Muscle of arm (tissue), 14 donors: Measurements from ENCODE around the gene FBH1. TPM values are rescaled to one million over a fixed set of nuclear protein-coding genes. Genes with fewer than 3 reads are reported as not detected.
"Not testable (repeated sequence)": the region's sequence is repeated elsewhere in the genome, so short reads cannot be mapped to it uniquely, and the experiment has no call there.

Experiments
- DNase-seq: peaks from one replicate; pipeline ENCODE4 v3.0.0-alpha.2; 2013
- long read RNA-seq, 11 donors: transcript quantifications; one replicate each; lab custom pipeline, GENCODE V29; 2026
- polyA plus RNA-seq, 12 donors: library from polyadenylated mRNA; unstranded; fragments of 120-200 nt; gene quantifications; one replicate each; pipeline ENCODE4 v1.2.1, GENCODE V29; 2013; ENCODE audit not compliant: insufficient read length in 12 of 12

FBH1 gene
- polyA plus RNA-seq, result 10 to 100 TPM in 11 of 12 donors, not detected in 1; 37.5 to 69.3 (median 49.0) TPM
- long read RNA-seq, donor 1, partial matches to known transcripts, result 28 of 29 reads
- long read RNA-seq, donor 1, other reads (novel, unspliced or antisense), result 0 of 29 reads
- long read RNA-seq, donor 2, partial matches to known transcripts, result 12 of 13 reads
- long read RNA-seq, donor 2, other reads (novel, unspliced or antisense), result 0 of 13 reads
- long read RNA-seq, donor 3, partial matches to known transcripts, result 5 of 7 reads
- long read RNA-seq, donor 3, other reads (novel, unspliced or antisense), result 0 of 7 reads
- long read RNA-seq, donor 4, partial matches to known transcripts, result 7 of 7 reads
- long read RNA-seq, donor 4, other reads (novel, unspliced or antisense), result 0 of 7 reads
- long read RNA-seq, donor 5, result 0 reads
- long read RNA-seq, donor 6, partial matches to known transcripts, result 7 of 9 reads
- long read RNA-seq, donor 6, other reads (novel, unspliced or antisense), result 0 of 9 reads
- long read RNA-seq, donor 7, partial matches to known transcripts, result 0 of 4 reads
- long read RNA-seq, donor 7, other reads (novel, unspliced or antisense), result 0 of 4 reads
- long read RNA-seq, donor 8, partial matches to known transcripts, result 17 of 21 reads
- long read RNA-seq, donor 8, other reads (novel, unspliced or antisense), result 0 of 21 reads
- long read RNA-seq, donor 9, partial matches to known transcripts, result 14 of 18 reads
- long read RNA-seq, donor 9, other reads (novel, unspliced or antisense), result 0 of 18 reads
- long read RNA-seq, donor 10, partial matches to known transcripts, result 12 of 17 reads
- long read RNA-seq, donor 10, other reads (novel, unspliced or antisense), result 0 of 17 reads
- long read RNA-seq, donor 11, partial matches to known transcripts, result 14 of 18 reads
- long read RNA-seq, donor 11, other reads (novel, unspliced or antisense), result 0 of 18 reads

- DNase-seq, result peak; percentile 100
Measured at GRCh38 chr10:5889624-5890451, at the start of gene FBH1, which contains the start of gene ANKRD16. FBH1 (plus strand) TSS chr10:5890243; CDS start chr10:5890346, 103 bp downstream. ANKRD16 (minus strand) TSS chr10:5889893; CDS start chr10:5889354, 539 bp downstream.

GRCh38 chr10:5840314-5841307 lies 49.4 kb upstream of the FBH1 start:
- no peak for DNase-seq

- DNase-seq, result no peak
Measured at GRCh38 chr10:5841965-5842364, 48.1 kb upstream of the FBH1 start.

GRCh38 chr10:5843686-5844344 lies 46.2 kb upstream of the FBH1 start:
- DNase-seq, result no peak

- DNase-seq, result no peak
Measured at GRCh38 chr10:5844345-5845055, 45.5 kb upstream of the FBH1 start.

- DNase-seq, result not testable (repeated sequence)
Measured at GRCh38 chr10:5846667-5847066, 43.4 kb upstream of the FBH1 start.

- DNase-seq, result peak; percentile 68
Measured at GRCh38 chr10:5854131-5854475, 35.9 kb upstream of the FBH1 start.

- DNase-seq, result no peak
Measured at GRCh38 chr10:5855979-5856700, 33.9 kb upstream of the FBH1 start.

GRCh38 chr10:5856701-5857004 lies 33.4 kb upstream of the FBH1 start:
- DNase-seq, result no peak

- no peak for DNase-seq
Measured at GRCh38 chr10:5858811-5859210, 31.2 kb upstream of the FBH1 start.

- DNase-seq, result no peak
Measured at GRCh38 chr10:5860066-5860465, 30.0 kb upstream of the FBH1 start.

- DNase-seq, result no peak
Measured at GRCh38 chr10:5862360-5862961, 27.6 kb upstream of the FBH1 start.

GRCh38 chr10:5862981-5863685 lies 26.9 kb upstream of the FBH1 start:
- not testable (repeated sequence) for DNase-seq

GRCh38 chr10:5866451-5867081 lies 23.5 kb upstream of the FBH1 start:
- DNase-seq, result not testable (repeated sequence)

- not testable (repeated sequence) for DNase-seq
Measured at GRCh38 chr10:5867091-5867615, 22.9 kb upstream of the FBH1 start.

GRCh38 chr10:5868383-5868782 lies 21.7 kb upstream of the FBH1 start:
- not testable (repeated sequence) for DNase-seq

- no peak for DNase-seq
Measured at GRCh38 chr10:5869156-5869555, 20.9 kb upstream of the FBH1 start.
